GM12873 (cell line): Measurements from ENCODE around the gene DAND5.

Experiments used
- TF ChIP-seq, protein P1 (sequence below): IDR thresholded peaks from 2 replicates; pipeline ENCODE4 v1.5.1; 2012; ENCODE audit warnings: low read depth, mild to moderate bottlenecking, moderate library complexity, low read length, control low read depth; ENCODE audit not compliant: insufficient read depth; ENCODE audit errors: missing control alignments

The DAND5 gene

DNA sequence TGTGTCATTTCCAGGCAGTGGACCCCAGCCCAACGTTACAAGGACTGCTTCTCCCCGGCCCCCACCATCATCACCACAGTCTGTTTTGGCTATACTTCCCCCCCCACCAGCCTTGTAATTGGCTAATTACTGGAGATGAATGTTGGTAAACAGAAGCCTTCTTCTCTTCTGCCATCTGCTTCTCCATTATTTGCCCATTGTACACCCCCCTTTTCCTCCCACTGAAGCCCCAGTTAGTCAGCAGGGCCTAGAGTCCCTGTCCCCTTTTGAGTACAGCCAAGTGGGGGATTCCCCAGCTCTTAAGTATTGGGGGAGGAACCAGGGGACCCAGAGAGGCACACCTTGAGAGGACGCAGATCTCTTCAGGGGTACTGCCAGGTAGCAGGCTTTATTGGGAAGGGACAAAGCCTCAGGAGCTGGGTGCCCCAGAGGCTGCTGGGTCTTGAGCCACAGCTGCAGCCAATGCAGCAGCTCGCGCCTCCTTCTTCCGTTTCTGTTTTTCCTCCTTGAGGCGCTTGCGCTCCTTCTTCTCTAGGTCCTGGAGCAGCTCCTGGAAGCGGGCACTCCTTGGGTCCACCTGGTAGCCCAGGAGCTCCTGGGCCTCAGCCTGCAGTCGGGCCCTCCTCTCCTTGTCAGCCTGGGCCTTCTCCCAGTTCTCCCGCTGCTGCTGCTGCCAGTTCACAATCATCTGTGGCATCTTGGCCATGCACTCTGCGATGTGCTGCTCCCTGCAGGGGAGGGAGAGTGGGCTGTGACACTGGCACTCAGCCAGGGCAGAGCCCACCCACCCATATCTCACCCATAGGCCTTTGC is 15.4 kb upstream of the DAND5 start:
- TF ChIP-seq, protein P1, sequence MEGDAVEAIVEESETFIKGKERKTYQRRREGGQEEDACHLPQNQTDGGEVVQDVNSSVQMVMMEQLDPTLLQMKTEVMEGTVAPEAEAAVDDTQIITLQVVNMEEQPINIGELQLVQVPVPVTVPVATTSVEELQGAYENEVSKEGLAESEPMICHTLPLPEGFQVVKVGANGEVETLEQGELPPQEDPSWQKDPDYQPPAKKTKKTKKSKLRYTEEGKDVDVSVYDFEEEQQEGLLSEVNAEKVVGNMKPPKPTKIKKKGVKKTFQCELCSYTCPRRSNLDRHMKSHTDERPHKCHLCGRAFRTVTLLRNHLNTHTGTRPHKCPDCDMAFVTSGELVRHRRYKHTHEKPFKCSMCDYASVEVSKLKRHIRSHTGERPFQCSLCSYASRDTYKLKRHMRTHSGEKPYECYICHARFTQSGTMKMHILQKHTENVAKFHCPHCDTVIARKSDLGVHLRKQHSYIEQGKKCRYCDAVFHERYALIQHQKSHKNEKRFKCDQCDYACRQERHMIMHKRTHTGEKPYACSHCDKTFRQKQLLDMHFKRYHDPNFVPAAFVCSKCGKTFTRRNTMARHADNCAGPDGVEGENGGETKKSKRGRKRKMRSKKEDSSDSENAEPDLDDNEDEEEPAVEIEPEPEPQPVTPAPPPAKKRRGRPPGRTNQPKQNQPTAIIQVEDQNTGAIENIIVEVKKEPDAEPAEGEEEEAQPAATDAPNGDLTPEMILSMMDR = no peak

DNA sequence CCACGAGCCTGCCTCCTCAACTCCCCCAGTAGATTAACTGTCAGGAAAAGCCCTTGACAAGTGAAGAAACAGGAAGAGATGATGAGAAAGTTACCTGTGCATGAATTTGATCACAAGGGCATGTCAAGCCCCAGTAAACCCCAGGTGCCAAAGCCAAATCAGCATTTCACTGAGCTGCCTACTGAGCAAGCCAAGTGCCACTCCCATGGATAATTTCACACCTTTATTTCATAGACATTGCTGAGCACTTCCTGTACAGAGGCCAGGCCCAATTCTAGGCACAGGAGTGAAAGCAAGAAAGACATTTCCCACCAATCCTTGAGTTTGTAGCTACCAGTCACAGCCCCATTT is 14.8 kb upstream of the DAND5 start:
- TF ChIP-seq, protein P1 = no peak

DNA sequence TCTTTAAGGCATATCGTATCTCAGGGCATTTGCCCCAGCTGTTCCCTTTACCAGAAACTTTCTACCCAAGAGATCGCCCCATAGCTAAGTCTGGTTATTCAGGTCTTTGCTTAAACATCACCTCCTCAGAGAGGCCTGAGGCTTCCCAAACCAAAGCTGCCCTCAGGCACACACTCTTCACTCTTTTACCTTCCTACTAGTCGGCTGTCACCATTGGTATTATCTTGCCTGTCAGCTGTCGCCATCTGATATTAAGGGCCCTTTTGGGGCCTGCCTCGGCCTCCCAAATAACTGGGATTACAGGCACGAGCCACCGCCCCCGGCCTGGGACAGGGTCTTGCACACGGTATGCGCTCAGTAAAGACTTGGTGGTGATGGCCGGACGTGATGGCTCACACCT is 13.4 kb upstream of the DAND5 start:
- TF ChIP-seq, protein P1 = no peak

DNA sequence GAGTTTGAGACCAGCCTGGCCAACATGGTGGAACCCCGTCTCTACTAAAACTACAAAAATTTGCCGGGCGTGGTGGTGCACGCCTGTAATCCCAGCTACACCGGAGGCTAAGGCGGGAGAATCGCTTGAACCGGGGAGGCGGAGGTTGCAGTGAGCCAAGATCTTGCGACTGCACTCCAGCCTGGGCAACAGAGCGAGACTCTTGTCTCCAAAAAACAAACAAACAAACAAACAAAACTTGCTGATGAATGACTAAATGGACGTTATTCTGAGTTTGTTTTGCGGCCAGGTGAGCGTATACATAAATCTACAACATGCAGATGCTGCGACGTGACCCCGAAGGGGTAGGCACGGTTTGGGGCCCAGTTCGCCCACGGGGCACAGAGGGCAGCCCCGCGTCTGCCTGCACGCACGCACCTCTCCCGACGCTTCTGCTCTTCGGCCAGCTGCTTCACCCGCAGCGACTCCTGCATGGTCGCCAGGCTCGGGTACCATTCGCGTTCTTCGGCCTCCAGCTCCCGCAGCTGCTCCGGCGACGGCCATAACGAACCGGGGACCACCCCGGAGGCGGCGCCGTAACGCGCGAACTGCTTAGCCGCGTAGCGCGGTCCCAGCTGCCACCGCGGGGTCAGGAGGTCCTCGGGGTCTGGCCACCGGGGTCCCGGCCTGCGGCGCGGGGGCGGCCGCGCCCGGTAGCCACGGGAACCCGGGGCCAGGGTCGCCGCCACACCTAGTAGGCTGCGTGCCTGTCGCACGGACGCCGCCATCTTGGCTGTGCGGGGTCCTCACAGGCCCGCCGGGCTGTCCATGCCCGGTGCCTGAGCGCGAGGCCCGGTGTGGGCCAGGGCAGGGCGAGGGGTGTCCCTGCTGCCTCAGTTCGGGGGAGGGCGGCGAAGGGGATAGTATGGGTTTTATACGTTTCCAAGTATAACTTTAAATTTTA is 12.7 kb upstream of the DAND5 start, which contains the start of gene GADD45GIP1:
Gene GADD45GIP1 (minus strand): TSS at position 778 of the 943 bp plus-strand sequence. CDS start 11 bp downstream, at position 767.
- TF ChIP-seq, protein P1 = no peak

DNA sequence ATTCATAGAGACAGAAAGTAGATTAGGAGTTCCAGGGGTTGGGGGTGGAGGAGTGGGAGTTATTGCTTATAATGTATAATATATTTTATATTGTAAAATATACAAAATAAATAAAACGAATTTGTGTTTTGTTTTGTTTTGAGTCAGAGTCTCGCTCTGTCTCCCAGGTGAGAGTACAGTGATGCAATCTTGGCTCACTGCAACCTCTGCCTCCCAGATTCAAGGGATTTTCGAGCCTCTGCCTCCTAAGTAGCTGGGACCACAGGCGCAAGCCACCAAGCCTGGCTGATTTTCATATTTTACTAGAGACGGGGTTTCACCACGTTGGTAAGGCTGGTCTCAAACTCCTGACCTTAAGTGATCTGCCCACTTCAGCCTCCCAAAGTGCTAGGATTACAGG is 9.9 kb upstream of the DAND5 start:
- TF ChIP-seq, protein P1 = no peak

DNA sequence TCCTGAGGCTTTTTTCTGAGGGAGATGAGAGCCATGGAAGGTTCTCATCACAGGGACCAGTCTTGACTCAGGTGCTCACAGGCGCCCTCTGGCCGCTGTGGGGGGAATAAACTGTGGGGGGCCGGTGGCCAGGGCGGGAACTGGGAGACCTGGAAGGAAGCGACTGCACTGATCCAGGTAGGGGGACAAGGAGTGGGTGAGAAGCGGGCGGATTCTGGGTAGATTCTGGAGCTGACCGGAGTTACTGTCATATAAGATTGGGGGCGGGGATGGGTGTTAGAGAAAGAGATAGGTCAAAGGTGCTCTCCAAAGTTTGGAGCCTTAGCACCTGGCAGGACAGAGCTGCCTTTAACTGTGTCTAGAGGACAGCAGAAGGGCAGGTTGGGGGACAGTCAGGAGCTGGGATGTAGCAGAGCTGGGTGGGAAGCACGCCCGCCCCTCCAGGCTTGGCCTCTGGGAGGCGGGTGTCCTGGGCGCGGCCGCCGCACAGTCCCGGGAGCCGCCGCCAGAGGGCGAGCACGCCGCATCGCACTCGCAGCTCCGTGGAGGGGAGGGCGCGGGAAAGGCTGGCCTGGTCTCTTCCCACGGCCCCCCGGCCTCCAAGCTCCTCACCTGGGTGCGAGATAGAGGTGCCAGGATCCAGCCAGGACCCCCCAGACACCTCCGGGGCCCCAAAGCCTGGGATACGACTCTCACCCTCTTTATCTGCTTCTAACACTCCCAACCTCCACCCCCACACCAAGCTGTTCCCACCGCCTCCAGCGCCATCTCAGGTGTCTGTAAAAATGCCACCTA is 4.2 kb upstream of the DAND5 start:
- TF ChIP-seq, protein P1 = peak; percentile 94

DNA sequence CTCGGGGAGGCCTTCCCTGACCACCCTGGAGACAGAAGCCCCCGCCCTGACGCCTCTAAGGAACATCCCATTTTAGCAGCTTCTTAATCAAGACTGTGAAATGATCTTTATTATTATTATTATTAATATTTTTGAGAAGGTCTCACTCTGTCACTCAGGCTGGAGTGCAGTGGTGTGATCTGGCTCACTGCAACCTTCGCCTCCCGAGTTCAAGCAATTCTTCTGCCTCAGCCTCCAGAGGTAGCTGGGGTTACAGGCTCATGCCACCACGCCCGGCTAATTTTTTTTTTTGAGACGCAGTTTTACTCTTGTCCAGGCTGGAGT is 3.6 kb upstream of the DAND5 start:
- TF ChIP-seq, protein P1 = no peak
